Measurements from ENCODE around the gene SPATS2L.

GRCh38 chr2:200349868-200350267 is 43.4 kb downstream of the SPATS2L start:
- TF ChIP-seq CTCF (conservative IDR thresholded peaks at IDR 0.05; ENCODE audit: low read depth in 2 of 2) (no peak), CREB1 (CRISPR knock-in tag; IDR thresholded peaks at IDR 0.05; ENCODE audit: low read depth) (no peak), POLR2AphosphoS5 (IDR thresholded peaks at IDR 0.05; ENCODE audit: low read depth) (no peak)

All from GM23338 (cell line).